ENCODE results near the gene TMEM150B. TPM values are rescaled to one million over a fixed set of nuclear protein-coding genes. Genes with fewer than 3 reads are reported as not detected.
A peak's percentile ranks its signal among the peaks of the same experiment; 100 is the strongest.

Gene TMEM150B
- total RNA-seq, 1 experiment from 2014 or later = 1.6 TPM

- H3K4me3 Mint-ChIP-seq (ENCODE audit: unreplicated experiment) = peak overlapping the region; percentile 58
- Histone ChIP-seq H3K9me3 (no peaks in the 10 kb centered on the region), H3K27me3 (replicated peaks; ENCODE audit: control insufficient read depth, insufficient read depth, low read length) (no peaks in the 10 kb centered on the region), H3K4me1 (0 out of 2 replicates have a peak, but pooled peaks cover 3% of the 10 kb centered on the region), H3K36me3 (ENCODE audit: control insufficient read depth, insufficient read depth, low read length) (peaks cover 6% of the 10 kb centered on the region), H3K4me3 (ENCODE audit: low read depth, low read length) (peak overlapping the region; percentile 9; the same call in 1 of the 2 replicates)
- peak; percentile 83 to 91 for DNase-seq
- no TSS peak for BruUV-seq (replicated peaks)
- no peaks in the 10 kb centered on the region for H3K27me3 Mint-ChIP-seq (ENCODE audit: insufficient read depth, unreplicated experiment)
- intact Hi-C loops (cut with micrococcal nuclease; ENCODE audit: unreplicated experiment) = loop anchor here (1.0 kb wide), 1 partner anchor 38 kb away; the partner anchor contains the start of gene KMT5C
- POLR2A ChIA-PET = interaction anchor here (0.6 to 1.2 kb wide), 2 partner anchors 106 to 323 kb away, joined by 4 read pairs; partner anchors contain the start of genes UBE2S and ZNF784
- peak; percentile 89 to 99 for TF ChIP-seq CTCF (IDR thresholded peaks at IDR 0.05; ENCODE audit: insufficient read depth in 1 of 2, low read depth in 1 of 2, low read length in 1 of 2, severe bottlenecking in 1 of 2, unreplicated experiment in 1 of 2)
- CTCF ChIA-PET = interaction anchor here (0.6 to 2.4 kb wide), 12 partner anchors 12 to 137 kb away, joined by 3 to 30 read pairs (median 4); partner anchors contain the start of genes HSPBP1, KMT5C, PPP6R1 and TMEM238
- no peak overlapping the region for H3K27ac Mint-ChIP-seq (ENCODE audit: unreplicated experiment)
- H3K9me3 Mint-ChIP-seq (ENCODE audit: unreplicated experiment) = no peaks in the 10 kb centered on the region
- no peaks in the 10 kb centered on the region for H3K4me1 Mint-ChIP-seq (ENCODE audit: low read depth, unreplicated experiment)
- peaks cover 35% of the 10 kb centered on the region for H3K36me3 Mint-ChIP-seq (ENCODE audit: insufficient read depth, unreplicated experiment)
These were observed 23.5 kb downstream of the TMEM150B start for GRCh38 chr19:55301459-55302317.

DNA sequence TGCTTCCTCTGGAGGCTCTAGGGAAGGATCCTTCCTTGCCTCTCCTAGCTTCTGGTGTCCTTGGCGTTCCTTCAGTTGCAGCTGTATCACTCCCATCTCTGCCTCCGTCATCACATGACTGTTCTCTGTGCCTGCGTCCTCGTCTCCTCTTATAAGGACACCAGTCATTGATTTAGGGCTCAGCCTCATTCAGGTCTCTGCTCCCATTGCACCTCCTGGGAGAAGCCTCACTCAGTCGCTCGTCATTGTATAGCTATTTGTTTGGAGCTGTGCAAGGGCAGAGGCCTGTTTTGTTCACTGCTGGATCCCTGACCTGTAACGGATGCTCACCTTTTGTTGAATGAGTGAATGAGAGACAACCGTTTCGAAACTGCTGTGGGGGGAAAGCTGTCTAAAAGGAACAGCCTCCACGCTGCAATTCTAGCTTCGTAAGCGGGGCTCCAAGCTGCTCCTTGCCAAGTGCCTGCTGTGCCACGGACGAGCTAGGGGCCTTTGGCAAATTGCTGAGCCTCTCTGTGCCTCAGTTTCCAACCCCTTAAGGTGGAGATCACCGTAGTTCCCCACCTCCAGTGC is 24.2 kb downstream of the TMEM150B start:
- no peak for DNase-seq
- ChIA-PET CTCF (interaction anchor here (0.6 to 2.4 kb wide), 13 partner anchors 13 to 137 kb away, joined by 3 to 30 read pairs (median 4); partner anchors contain the start of genes HSPBP1, KMT5C, PPP6R1 and TMEM238), POLR2A (interaction anchor here (1.2 kb wide), 1 partner anchor 107 kb away, joined by 4 read pairs; the partner anchor contains the start of gene UBE2S)
- H3K27me3 ChIP-seq (replicated peaks; ENCODE audit: control insufficient read depth, insufficient read depth, low read length) = no peaks in the 10 kb centered on the region
- H3K27ac Mint-ChIP-seq (ENCODE audit: unreplicated experiment) = no peak overlapping the region
- no peaks in the 10 kb centered on the region for H3K4me1 Mint-ChIP-seq (ENCODE audit: low read depth, unreplicated experiment)
- BruUV-seq (replicated peaks) = no TSS peak
- H3K9me3 Mint-ChIP-seq (ENCODE audit: unreplicated experiment) = no peaks in the 10 kb centered on the region
- 0 out of 2 replicates have a peak, but pooled peaks cover 3% of the 10 kb centered on the region for H3K4me1 ChIP-seq
- no peak for TF ChIP-seq CTCF (IDR thresholded peaks at IDR 0.05; ENCODE audit: insufficient read depth in 1 of 2, low read depth in 1 of 2, low read length in 1 of 2, severe bottlenecking in 1 of 2, unreplicated experiment in 1 of 2)
- peak overlapping the region; percentile 58 for H3K4me3 Mint-ChIP-seq (ENCODE audit: unreplicated experiment)
- no peaks in the 10 kb centered on the region for H3K9me3 ChIP-seq
- no peaks in the 10 kb centered on the region for H3K27me3 Mint-ChIP-seq (ENCODE audit: insufficient read depth, unreplicated experiment)
- H3K4me3 ChIP-seq (ENCODE audit: low read depth, low read length) = no peak overlapping the region
- peaks cover 5% of the 10 kb centered on the region for H3K36me3 ChIP-seq (ENCODE audit: control insufficient read depth, insufficient read depth, low read length)
- H3K36me3 Mint-ChIP-seq (ENCODE audit: insufficient read depth, unreplicated experiment) = peaks cover 34% of the 10 kb centered on the region
- intact Hi-C loops (cut with micrococcal nuclease; ENCODE audit: unreplicated experiment) = loop anchor here (1.0 kb wide), 1 partner anchor 38 kb away; the partner anchor contains the start of gene KMT5C

DNA sequence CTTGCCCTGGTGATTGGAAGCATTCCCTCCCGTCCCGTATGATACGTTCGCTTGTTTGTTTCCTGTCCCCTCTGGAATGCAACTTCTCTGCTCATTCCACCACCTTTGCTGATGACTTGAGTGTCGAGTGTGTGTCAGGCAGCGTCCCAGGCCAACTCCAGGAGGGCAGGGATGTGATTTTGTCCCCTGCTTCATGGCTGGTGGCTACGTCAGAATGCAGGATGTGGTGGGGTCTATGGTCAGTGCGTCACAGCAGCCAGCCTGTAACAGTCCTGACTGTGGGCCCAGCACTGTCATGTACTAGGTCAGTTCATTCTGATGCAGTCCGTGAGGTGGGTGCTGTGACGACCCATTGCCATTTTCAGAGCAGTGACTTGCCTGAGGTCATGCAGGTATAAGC is 25.1 kb downstream of the TMEM150B start:
- H3K4me3 ChIP-seq (ENCODE audit: low read depth, low read length) = no peak overlapping the region
- no peak for DNase-seq
- H3K9me3 ChIP-seq = no peaks in the 10 kb centered on the region
- no peak for TF ChIP-seq CTCF (IDR thresholded peaks at IDR 0.05; ENCODE audit: insufficient read depth in 1 of 2, low read depth in 1 of 2, low read length in 1 of 2, severe bottlenecking in 1 of 2, unreplicated experiment in 1 of 2)
- POLR2A ChIA-PET = no interaction called here
- 0 out of 2 replicates have a peak, but pooled peaks cover 3% of the 10 kb centered on the region for H3K4me1 ChIP-seq
- no peak overlapping the region for H3K4me3 Mint-ChIP-seq (ENCODE audit: unreplicated experiment)
- peaks cover 33% of the 10 kb centered on the region for H3K36me3 Mint-ChIP-seq (ENCODE audit: insufficient read depth, unreplicated experiment)
- BruUV-seq (replicated peaks) = no TSS peak
- H3K27me3 Mint-ChIP-seq (ENCODE audit: insufficient read depth, unreplicated experiment) = no peaks in the 10 kb centered on the region
- CTCF ChIA-PET = no interaction called here
- no peaks in the 10 kb centered on the region for H3K4me1 Mint-ChIP-seq (ENCODE audit: low read depth, unreplicated experiment)
- no peaks in the 10 kb centered on the region for H3K9me3 Mint-ChIP-seq (ENCODE audit: unreplicated experiment)
- H3K36me3 ChIP-seq (ENCODE audit: control insufficient read depth, insufficient read depth, low read length) = peaks cover 2% of the 10 kb centered on the region
- H3K27ac Mint-ChIP-seq (ENCODE audit: unreplicated experiment) = no peak overlapping the region
- no peaks in the 10 kb centered on the region for H3K27me3 ChIP-seq (replicated peaks; ENCODE audit: control insufficient read depth, insufficient read depth, low read length)
- intact Hi-C loops (cut with micrococcal nuclease; ENCODE audit: unreplicated experiment) = no loop called here
